ENCODE measurements around the gene APBA3. TPM values are rescaled to one million over a fixed set of nuclear protein-coding genes. Genes with fewer than 3 reads are reported as not detected.

The APBA3 gene
- total RNA-seq, 2 donors from 2014 or later: 27.5 to 42.2 TPM

GRCh38 chr19:3771000-3771905 lies 9.8 kb upstream of the APBA3 start:
- Histone ChIP-seq H3K4me3 (ENCODE audit: low read length) (no peak overlapping the region), H3K4me1 (ENCODE audit: control insufficient read depth, insufficient read depth, low read length) (no peaks in the 10 kb centered on the region), H3K27ac (ENCODE audit: low read depth, low read length) (no peak overlapping the region), H3K27me3 (ENCODE audit: control insufficient read depth, insufficient read depth, low read length, poor library complexity, severe bottlenecking) (no peaks in the 10 kb centered on the region), H3K9ac (ENCODE audit: extremely low read depth, low read length, poor library complexity, severe bottlenecking) (no peak overlapping the region), H3K9me3 (ENCODE audit: control insufficient read depth, low read length) (no peaks in the 10 kb centered on the region), H3K36me3 (ENCODE audit: control insufficient read depth, insufficient read depth, low read length) (no peaks in the 10 kb centered on the region)
- Mint-ChIP-seq H3K4me1 (no peaks in the 10 kb centered on the region), H3K27ac (no peak overlapping the region), H3K27me3 (ENCODE audit: insufficient read depth) (no peaks in the 10 kb centered on the region), H3K9me3 (no peaks in the 10 kb centered on the region), H3K36me3 (ENCODE audit: low read depth) (peaks cover 10% of the 10 kb centered on the region), H3K4me3 (no peak overlapping the region)
- 73 to 87% methylated on average over 22 to 35 of the region's 35 CpGs for WGBS, 2 experiments (ENCODE audit: insufficient coverage in 1 of 2, insufficient read length in 1 of 2)
- peak; percentile 56 for DNase-seq
- TF ChIP-seq CTCF (conservative IDR thresholded peaks at IDR 0.05): no peak

GRCh38 chr19:3770136-3770999 lies 8.9 kb upstream of the APBA3 start:
- no peak overlapping the region for H3K27ac Mint-ChIP-seq
- no peak overlapping the region for H3K9ac ChIP-seq (ENCODE audit: extremely low read depth, low read length, poor library complexity, severe bottlenecking)
- no peaks in the 10 kb centered on the region for H3K27me3 ChIP-seq (ENCODE audit: control insufficient read depth, insufficient read depth, low read length, poor library complexity, severe bottlenecking)
- H3K27ac ChIP-seq (ENCODE audit: low read depth, low read length): no peak overlapping the region
- H3K4me3 ChIP-seq (ENCODE audit: low read length): no peak overlapping the region
- no peak for TF ChIP-seq CTCF (conservative IDR thresholded peaks at IDR 0.05)
- no peaks in the 10 kb centered on the region for H3K4me1 ChIP-seq (ENCODE audit: control insufficient read depth, insufficient read depth, low read length)
- WGBS, 2 experiments (ENCODE audit: insufficient coverage in 1 of 2, insufficient read length in 1 of 2): 89 to 92% methylated on average over 32 to 53 of the region's 53 CpGs
- H3K9me3 Mint-ChIP-seq: no peaks in the 10 kb centered on the region
- H3K4me3 Mint-ChIP-seq: no peak overlapping the region
- DNase-seq: peak; percentile 52
- H3K9me3 ChIP-seq (ENCODE audit: control insufficient read depth, low read length): no peaks in the 10 kb centered on the region
- H3K27me3 Mint-ChIP-seq (ENCODE audit: insufficient read depth): no peaks in the 10 kb centered on the region
- H3K36me3 ChIP-seq (ENCODE audit: control insufficient read depth, insufficient read depth, low read length): no peaks in the 10 kb centered on the region
- no peaks in the 10 kb centered on the region for H3K4me1 Mint-ChIP-seq
- peaks cover 10% of the 10 kb centered on the region for H3K36me3 Mint-ChIP-seq (ENCODE audit: low read depth)

DNA sequence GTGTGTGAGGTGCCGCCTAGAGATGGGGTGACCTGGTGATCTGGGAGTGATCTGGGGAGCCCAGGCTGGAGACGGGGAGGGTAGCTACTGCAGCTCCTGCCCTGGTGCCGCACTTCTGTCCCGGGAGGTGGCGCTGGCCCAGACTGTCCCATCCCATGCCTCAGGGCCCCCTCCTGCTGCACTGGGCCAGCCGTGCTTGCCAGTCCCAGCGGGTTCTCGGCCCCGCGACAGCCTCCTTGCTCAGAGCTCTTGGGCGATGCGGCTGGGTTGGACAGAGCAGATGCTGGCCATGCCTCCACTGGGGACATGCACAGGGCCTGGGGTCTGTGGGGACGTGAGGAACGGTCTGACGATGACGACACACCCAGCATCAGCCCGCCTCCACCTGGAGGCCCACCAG lies 8.0 kb upstream of the APBA3 start:
- WGBS, 2 experiments (ENCODE audit: insufficient coverage in 1 of 2, insufficient read length in 1 of 2): 75 to 89% methylated on average over 6 to 17 of the region's 17 CpGs
- Mint-ChIP-seq H3K27me3 (ENCODE audit: insufficient read depth) (no peaks in the 10 kb centered on the region), H3K9me3 (no peaks in the 10 kb centered on the region), H3K27ac (no peak overlapping the region), H3K4me3 (no peak overlapping the region), H3K4me1 (no peaks in the 10 kb centered on the region), H3K36me3 (ENCODE audit: low read depth) (peaks cover 10% of the 10 kb centered on the region)
- no peaks in the 10 kb centered on the region for H3K27me3 ChIP-seq (ENCODE audit: control insufficient read depth, insufficient read depth, low read length, poor library complexity, severe bottlenecking)
- H3K27ac ChIP-seq (ENCODE audit: low read depth, low read length): no peak overlapping the region
- no peak overlapping the region for H3K9ac ChIP-seq (ENCODE audit: extremely low read depth, low read length, poor library complexity, severe bottlenecking)
- H3K9me3 ChIP-seq (ENCODE audit: control insufficient read depth, low read length): no peaks in the 10 kb centered on the region
- TF ChIP-seq CTCF (conservative IDR thresholded peaks at IDR 0.05): no peak
- peak; percentile 60 for DNase-seq
- no peaks in the 10 kb centered on the region for H3K4me1 ChIP-seq (ENCODE audit: control insufficient read depth, insufficient read depth, low read length)
- H3K4me3 ChIP-seq (ENCODE audit: low read length): no peak overlapping the region
- no peaks in the 10 kb centered on the region for H3K36me3 ChIP-seq (ENCODE audit: control insufficient read depth, insufficient read depth, low read length)
